ENCODE data around the gene RPAP3. TPM values are rescaled to one million over a fixed set of nuclear protein-coding genes. Genes with fewer than 3 reads are reported as not detected.
A peak's percentile ranks its signal among the peaks of the same experiment; 100 is the strongest.

Gene RPAP3
- total and polyA plus RNA-seq, 12 donors, result 4.8 to 28.0 (median 20.9) TPM

- Histone ChIP-seq H3K4me3 (no peak overlapping the region), H3K27ac (no peak overlapping the region), H3K27me3 (no peaks in the 10 kb centered on the region), H3K36me3 (no peaks in the 10 kb centered on the region), H3K9me3 (no peaks in the 10 kb centered on the region), H3K4me1 (peaks cover 14 to 59% (median 27%) of the 10 kb centered on the region in 9 donors)
- intact Hi-C loops (cut with DNase I), result loop anchor here in 4 of 10 donors (5.0 to 10.0 kb wide), 4 partner anchors 66 to 243 kb away; no protein-coding TSS in a partner anchor
- TF ChIP-seq CTCF (IDR thresholded peaks at IDR 0.05), result no peak
- 91 to 92% methylated on average over 5 of the region's 5 CpGs for WGBS, 2 donors
- ATAC-seq (no peak), DNase-seq (no peak)
Observed at GRCh38 chr12:47711448-47711847, 5.6 kb upstream of the RPAP3 start.

- no peaks in the 10 kb centered on the region for H3K27me3 ChIP-seq
- ATAC-seq (no peak), DNase-seq (no peak)
- no peaks in the 10 kb centered on the region for H3K9me3 ChIP-seq
- intact Hi-C loops (cut with DNase I), result loop anchor here in 4 of 10 donors (5.0 to 10.0 kb wide), 4 partner anchors 67 to 245 kb away; no protein-coding TSS in a partner anchor
- H3K27ac ChIP-seq, result peak overlapping the region in 1 of 10 donors; percentile 31
- no peak overlapping the region for H3K4me3 ChIP-seq
- TF ChIP-seq CTCF (IDR thresholded peaks at IDR 0.05), result no peak
- H3K36me3 ChIP-seq, result no peaks in the 10 kb centered on the region
- peaks cover 4 to 49% (median 16%) of the 10 kb centered on the region in 9 donors for H3K4me1 ChIP-seq
Observed at GRCh38 chr12:47710278-47710677, 4.4 kb upstream of the RPAP3 start.

GRCh38 chr12:47709671-47710070, 3.8 kb upstream of the RPAP3 start:
- Histone ChIP-seq H3K4me1 (peaks cover 3 to 49% (median 11%) of the 10 kb centered on the region in 9 donors), H3K4me3 (no peak overlapping the region), H3K9me3 (no peaks in the 10 kb centered on the region), H3K27ac (peak overlapping the region in 1 of 10 donors; percentile 31), H3K36me3 (no peaks in the 10 kb centered on the region), H3K27me3 (no peaks in the 10 kb centered on the region)
- DNase-seq (no peak), ATAC-seq (no peak)
- no peak for TF ChIP-seq CTCF (IDR thresholded peaks at IDR 0.05)
- 85 to 94% methylated on average over 2 of the region's 2 CpGs for WGBS, 2 donors
- intact Hi-C loops (cut with DNase I), result loop anchor here in 5 of 10 donors (5.0 to 10.0 kb wide), 5 partner anchors 68 to 375 kb away; no protein-coding TSS in a partner anchor

GRCh38 chr12:47709237-47709636, 3.4 kb upstream of the RPAP3 start:
- no peak for TF ChIP-seq CTCF (IDR thresholded peaks at IDR 0.05)
- WGBS, 2 donors, result 91 to 92% methylated on average over 4 of the region's 4 CpGs
- H3K4me3 ChIP-seq, result no peak overlapping the region
- no peaks in the 10 kb centered on the region for H3K36me3 ChIP-seq
- peaks cover 3 to 48% (median 8%) of the 10 kb centered on the region in 9 donors for H3K4me1 ChIP-seq
- no peak overlapping the region for H3K27ac ChIP-seq
- no peak for ATAC-seq
- H3K9me3 ChIP-seq, result no peaks in the 10 kb centered on the region
- intact Hi-C loops (cut with DNase I), result loop anchor here in 1 of 10 donors (10.0 kb wide), 1 partner anchor 376 kb away; no protein-coding TSS in a partner anchor
- DNase-seq, result no peak
- H3K27me3 ChIP-seq, result no peaks in the 10 kb centered on the region

Data from heart right ventricle (tissue), 16 donors.